Measurements from ENCODE around the gene TRPM2. TPM values are rescaled to one million over a fixed set of nuclear protein-coding genes. Genes with fewer than 3 reads are reported as not detected.

Gene TRPM2
- total RNA-seq, 1 experiment from 2014 or later = not detected

GRCh38 chr21:44445145-44445812, 91.9 kb downstream of the TRPM2 start:
- Mint-ChIP-seq H3K36me3 (ENCODE audit: insufficient read depth, unreplicated experiment) (no peaks in the 10 kb centered on the region), H3K4me1 (ENCODE audit: low read depth, unreplicated experiment) (no peaks in the 10 kb centered on the region), H3K27me3 (ENCODE audit: unreplicated experiment) (peaks cover 82% of the 10 kb centered on the region), H3K9me3 (ENCODE audit: low read depth, unreplicated experiment) (no peaks in the 10 kb centered on the region), H3K27ac (ENCODE audit: unreplicated experiment) (no peak overlapping the region), H3K4me3 (ENCODE audit: low read depth, unreplicated experiment) (no peak overlapping the region)
- CTCF ChIA-PET = no interaction called here
- DNase-seq = no peak
- BruUV-seq (replicated peaks) = no TSS peak
- TF ChIP-seq CTCF (IDR thresholded peaks at IDR 0.05; ENCODE audit: unreplicated experiment) = no peak
- intact Hi-C loops (cut with micrococcal nuclease; ENCODE audit: unreplicated experiment) = no loop called here

GRCh38 chr21:44448651-44449131, 95.3 kb downstream of the TRPM2 start:
- DNase-seq = no peak
- CTCF ChIA-PET = no interaction called here
- intact Hi-C loops (cut with micrococcal nuclease; ENCODE audit: unreplicated experiment) = no loop called here
- no peak overlapping the region for H3K4me3 Mint-ChIP-seq (ENCODE audit: low read depth, unreplicated experiment)
- H3K9me3 Mint-ChIP-seq (ENCODE audit: low read depth, unreplicated experiment) = no peaks in the 10 kb centered on the region
- TF ChIP-seq CTCF (IDR thresholded peaks at IDR 0.05; ENCODE audit: unreplicated experiment) = no peak
- no peaks in the 10 kb centered on the region for H3K4me1 Mint-ChIP-seq (ENCODE audit: low read depth, unreplicated experiment)
- H3K36me3 Mint-ChIP-seq (ENCODE audit: insufficient read depth, unreplicated experiment) = peaks cover 6% of the 10 kb centered on the region
- peaks cover 80% of the 10 kb centered on the region for H3K27me3 Mint-ChIP-seq (ENCODE audit: unreplicated experiment)
- no peak overlapping the region for H3K27ac Mint-ChIP-seq (ENCODE audit: unreplicated experiment)
- BruUV-seq (replicated peaks) = no TSS peak

GRCh38 chr21:44449473-44450363, 96.3 kb downstream of the TRPM2 start:
- intact Hi-C loops (cut with micrococcal nuclease; ENCODE audit: unreplicated experiment) = no loop called here
- DNase-seq = no peak
- Mint-ChIP-seq H3K4me3 (ENCODE audit: low read depth, unreplicated experiment) (no peak overlapping the region), H3K4me1 (ENCODE audit: low read depth, unreplicated experiment) (no peaks in the 10 kb centered on the region), H3K27ac (ENCODE audit: unreplicated experiment) (no peak overlapping the region), H3K9me3 (ENCODE audit: low read depth, unreplicated experiment) (no peaks in the 10 kb centered on the region), H3K36me3 (ENCODE audit: insufficient read depth, unreplicated experiment) (peaks cover 6% of the 10 kb centered on the region), H3K27me3 (ENCODE audit: unreplicated experiment) (peaks cover 70% of the 10 kb centered on the region)
- no TSS peak for BruUV-seq (replicated peaks)
- no peak for TF ChIP-seq CTCF (IDR thresholded peaks at IDR 0.05; ENCODE audit: unreplicated experiment)
- CTCF ChIA-PET = no interaction called here

- H3K4me3 Mint-ChIP-seq (ENCODE audit: low read depth, unreplicated experiment) = no peak overlapping the region
- H3K27me3 Mint-ChIP-seq (ENCODE audit: unreplicated experiment) = peaks cover 63% of the 10 kb centered on the region
- TF ChIP-seq CTCF (IDR thresholded peaks at IDR 0.05; ENCODE audit: unreplicated experiment) = no peak
- DNase-seq = no peak
- no peak overlapping the region for H3K27ac Mint-ChIP-seq (ENCODE audit: unreplicated experiment)
- intact Hi-C loops (cut with micrococcal nuclease; ENCODE audit: unreplicated experiment) = no loop called here
- no peaks in the 10 kb centered on the region for H3K9me3 Mint-ChIP-seq (ENCODE audit: low read depth, unreplicated experiment)
- BruUV-seq (replicated peaks) = no TSS peak
- CTCF ChIA-PET = no interaction called here
- H3K4me1 Mint-ChIP-seq (ENCODE audit: low read depth, unreplicated experiment) = no peaks in the 10 kb centered on the region
- peaks cover 6% of the 10 kb centered on the region for H3K36me3 Mint-ChIP-seq (ENCODE audit: insufficient read depth, unreplicated experiment)
Measured at GRCh38 chr21:44450402-44450801, 97.0 kb downstream of the TRPM2 start.
